Kidney epithelial cell (primary cell): ENCODE data around the gene CEP95. TPM values are rescaled to one million over a fixed set of nuclear protein-coding genes. Genes with fewer than 3 reads are reported as not detected.
"Not testable (repeated sequence)": the region's sequence is repeated elsewhere in the genome, so short reads cannot be mapped to it uniquely, and the experiment has no call there.

ENCODE experiments used
- DNase-seq: peaks from one replicate; pipeline ENCODE4 v3.0.0-alpha.2; 2010; ENCODE audit warnings: low read depth
- H3K27me3 ChIP-seq: 2 replicates; pipeline ENCODE4 v1.6.0; 2011; ENCODE audit warnings: low read length; ENCODE audit not compliant: control insufficient read depth, insufficient read depth
- H3K36me3 ChIP-seq: 2 replicates; pipeline ENCODE4 v1.5.1; 2011; ENCODE audit warnings: low read length; ENCODE audit not compliant: control insufficient read depth, insufficient read depth
- H3K4me3 ChIP-seq: 2 replicates; pipeline ENCODE4 v1.5.1; 2011; ENCODE audit warnings: low read depth, mild to moderate bottlenecking, control low read depth, low read length
- CTCF ChIP-seq: IDR thresholded peaks from 2 replicates; pipeline ENCODE4 v1.5.1; 2011; ENCODE audit warnings: mild to moderate bottlenecking, moderate library complexity, low read length, control low read depth, inconsistent platforms; ENCODE audit not compliant: insufficient read depth, poor library complexity, severe bottlenecking
- total RNA-seq: library from RNA; depleted of rRNA; stranded (reverse); fragments of >200 nt; gene quantifications from 2 replicates; pipeline ENCODE4 v1.2.3, GENCODE V29; 2015

Gene CEP95
- total RNA-seq, 1 donor from 2014 or later: 39.8 TPM

DNA sequence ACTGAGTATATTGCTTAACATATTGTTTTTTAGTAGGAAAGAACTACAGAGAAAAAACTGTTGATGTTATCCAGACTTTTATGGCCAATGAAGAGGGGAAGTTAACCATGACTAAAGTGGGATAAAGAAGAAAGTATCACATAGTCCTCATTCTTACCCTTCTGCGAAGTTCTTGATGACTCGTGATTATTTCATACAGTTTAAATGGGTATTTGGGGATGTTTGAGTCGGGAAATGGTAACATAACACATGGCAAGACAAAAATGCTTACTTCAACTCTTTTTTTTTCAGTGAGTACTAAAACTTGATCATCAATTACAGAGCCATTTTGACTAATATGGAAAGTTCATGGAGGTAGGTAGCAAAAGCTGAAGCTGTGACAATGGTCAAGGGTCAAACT lies 14.8 kb upstream of the CEP95 start:
- no peak for TF ChIP-seq CTCF
- no peaks in the 10 kb centered on the region for H3K36me3 ChIP-seq
- DNase-seq: peak; percentile 37

GRCh38 chr17:64492481-64493109 lies 14.2 kb upstream of the CEP95 start:
- peak; percentile 40 for TF ChIP-seq CTCF
- Histone ChIP-seq H3K36me3 (no peaks in the 10 kb centered on the region), H3K27me3 (no peaks in the 10 kb centered on the region), H3K4me3 (no peak overlapping the region)
- no peak for DNase-seq

More for the DNA sequence above, 14.8 kb upstream of the CEP95 start:
- no peaks in the 10 kb centered on the region for H3K27me3 ChIP-seq
- H3K4me3 ChIP-seq: no peak overlapping the region

- H3K36me3 ChIP-seq: no peaks in the 10 kb centered on the region
- no peak for TF ChIP-seq CTCF
Measured at GRCh38 chr17:64494121-64494520, 12.7 kb upstream of the CEP95 start.

GRCh38 chr17:64495300-64495699 lies 11.5 kb upstream of the CEP95 start:
- H3K4me3 ChIP-seq, DNase-seq, H3K36me3 ChIP-seq: not testable (repeated sequence)

More at GRCh38 chr17:64494121-64494520, 12.7 kb upstream of the CEP95 start:
- no peak for DNase-seq
- no peaks in the 10 kb centered on the region for H3K27me3 ChIP-seq
- H3K4me3 ChIP-seq: no peak overlapping the region

DNA sequence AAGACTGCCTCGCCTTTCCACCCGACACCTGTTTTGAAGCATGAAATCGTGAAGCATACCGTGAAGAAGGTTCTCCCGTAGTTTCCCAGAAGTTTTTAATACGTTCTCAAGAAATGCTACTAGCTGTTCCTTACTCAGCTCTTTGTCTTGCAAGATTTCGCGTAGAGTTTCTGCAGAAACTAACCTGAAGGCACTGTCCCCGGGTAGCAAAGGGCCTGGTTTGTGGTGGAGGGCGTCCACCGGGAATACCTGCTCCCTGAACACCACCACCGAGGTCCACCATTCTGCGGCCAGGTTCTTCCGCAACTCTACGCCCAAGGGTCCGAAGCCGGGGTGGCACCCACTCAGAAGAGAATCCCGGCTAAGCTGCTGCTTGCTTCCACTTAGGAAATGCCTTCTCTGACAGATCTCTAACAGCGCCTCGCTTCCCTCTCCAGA lies 10.4 kb upstream of the CEP95 start:
- no peaks in the 10 kb centered on the region for H3K27me3 ChIP-seq
- no peak for TF ChIP-seq CTCF
- peaks cover 3% of the 10 kb centered on the region for H3K36me3 ChIP-seq
- no peak for DNase-seq
- H3K4me3 ChIP-seq: peak overlapping the region; percentile 81

More at GRCh38 chr17:64495300-64495699, 11.5 kb upstream of the CEP95 start:
- H3K27me3 ChIP-seq: not testable (repeated sequence)

- peak; percentile 78 for DNase-seq
- peak; percentile 61 for TF ChIP-seq CTCF
- no peaks in the 10 kb centered on the region for H3K27me3 ChIP-seq
- H3K36me3 ChIP-seq: peaks cover 3% of the 10 kb centered on the region
- peak within 1 kb of the TSS; percentile 81 for H3K4me3 ChIP-seq
Measured at GRCh38 chr17:64496786-64497564, 9.8 kb upstream of the CEP95 start, which contains the start of gene POLG2. Gene POLG2, minus strand, starts transcription at chr17:64497054. Its CDS starts 86 bp downstream, at chr17:64496968.
